ENCODE data around the gene PNPLA8.

DNA sequence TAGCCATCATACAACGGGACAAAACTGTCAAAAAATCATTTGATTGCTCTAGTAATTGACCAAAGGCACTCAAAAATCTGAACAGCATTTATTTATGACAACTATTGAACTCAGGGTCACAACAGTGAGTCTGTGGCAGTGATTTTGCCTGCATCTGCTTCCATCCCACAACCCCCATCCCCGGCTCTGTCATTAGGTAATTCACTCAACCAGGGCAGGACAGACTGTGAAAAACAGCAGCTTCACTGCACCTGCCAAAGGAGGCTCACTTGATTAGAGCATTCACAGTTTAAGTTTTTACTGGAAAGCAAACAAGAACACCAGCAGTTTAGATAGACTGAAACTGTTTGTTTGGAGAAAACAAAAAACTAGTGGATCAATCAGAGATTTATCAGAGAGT, 91.9 kb downstream of the PNPLA8 start:
- TF ChIP-seq, protein P1, sequence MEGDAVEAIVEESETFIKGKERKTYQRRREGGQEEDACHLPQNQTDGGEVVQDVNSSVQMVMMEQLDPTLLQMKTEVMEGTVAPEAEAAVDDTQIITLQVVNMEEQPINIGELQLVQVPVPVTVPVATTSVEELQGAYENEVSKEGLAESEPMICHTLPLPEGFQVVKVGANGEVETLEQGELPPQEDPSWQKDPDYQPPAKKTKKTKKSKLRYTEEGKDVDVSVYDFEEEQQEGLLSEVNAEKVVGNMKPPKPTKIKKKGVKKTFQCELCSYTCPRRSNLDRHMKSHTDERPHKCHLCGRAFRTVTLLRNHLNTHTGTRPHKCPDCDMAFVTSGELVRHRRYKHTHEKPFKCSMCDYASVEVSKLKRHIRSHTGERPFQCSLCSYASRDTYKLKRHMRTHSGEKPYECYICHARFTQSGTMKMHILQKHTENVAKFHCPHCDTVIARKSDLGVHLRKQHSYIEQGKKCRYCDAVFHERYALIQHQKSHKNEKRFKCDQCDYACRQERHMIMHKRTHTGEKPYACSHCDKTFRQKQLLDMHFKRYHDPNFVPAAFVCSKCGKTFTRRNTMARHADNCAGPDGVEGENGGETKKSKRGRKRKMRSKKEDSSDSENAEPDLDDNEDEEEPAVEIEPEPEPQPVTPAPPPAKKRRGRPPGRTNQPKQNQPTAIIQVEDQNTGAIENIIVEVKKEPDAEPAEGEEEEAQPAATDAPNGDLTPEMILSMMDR (IDR thresholded peaks at IDR 0.05; ENCODE audit: insufficient read depth, low read depth, low read length): no peak
- TF ChIP-seq EZH2 (IDR thresholded peaks at IDR 0.05; ENCODE audit: insufficient read depth, low read length): no peak
